GM10266 (cell line): ENCODE data around the gene GOT2.
"Not testable (repeated sequence)": the region's sequence is repeated elsewhere in the genome, so short reads cannot be mapped to it uniquely, and the experiment has no call there.

Experiments used
- DNase-seq: peaks from one replicate; pipeline ENCODE4 v3.0.0; 2012; ENCODE audit errors: extremely low spot score
- TF ChIP-seq, protein P1 (sequence below): IDR thresholded peaks from 2 replicates; pipeline ENCODE4 v1.5.1; 2012; ENCODE audit warnings: mild to moderate bottlenecking, low read depth; ENCODE audit not compliant: control insufficient read depth, insufficient read depth; ENCODE audit errors: missing control alignments

Gene GOT2

DNA sequence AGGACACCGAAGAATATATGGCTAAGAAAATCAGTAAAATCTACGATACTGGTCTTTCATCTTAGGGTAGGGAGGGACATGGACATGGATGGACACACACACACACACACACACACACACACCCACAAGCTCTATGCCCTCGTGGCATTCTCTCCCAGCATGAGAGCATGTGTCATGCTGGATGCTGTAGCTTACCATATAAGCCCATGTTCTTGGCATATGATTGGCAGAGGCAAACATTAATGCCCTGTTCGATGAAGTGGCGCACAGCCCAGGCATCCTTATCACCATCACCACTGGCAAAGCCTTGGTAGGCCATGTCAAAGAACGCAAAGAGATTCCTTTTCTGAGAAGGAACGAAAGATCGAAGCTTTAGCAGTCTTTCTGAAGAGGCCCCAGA, 17.6 kb downstream of the GOT2 start:
- no peak for DNase-seq
- TF ChIP-seq, protein P1, sequence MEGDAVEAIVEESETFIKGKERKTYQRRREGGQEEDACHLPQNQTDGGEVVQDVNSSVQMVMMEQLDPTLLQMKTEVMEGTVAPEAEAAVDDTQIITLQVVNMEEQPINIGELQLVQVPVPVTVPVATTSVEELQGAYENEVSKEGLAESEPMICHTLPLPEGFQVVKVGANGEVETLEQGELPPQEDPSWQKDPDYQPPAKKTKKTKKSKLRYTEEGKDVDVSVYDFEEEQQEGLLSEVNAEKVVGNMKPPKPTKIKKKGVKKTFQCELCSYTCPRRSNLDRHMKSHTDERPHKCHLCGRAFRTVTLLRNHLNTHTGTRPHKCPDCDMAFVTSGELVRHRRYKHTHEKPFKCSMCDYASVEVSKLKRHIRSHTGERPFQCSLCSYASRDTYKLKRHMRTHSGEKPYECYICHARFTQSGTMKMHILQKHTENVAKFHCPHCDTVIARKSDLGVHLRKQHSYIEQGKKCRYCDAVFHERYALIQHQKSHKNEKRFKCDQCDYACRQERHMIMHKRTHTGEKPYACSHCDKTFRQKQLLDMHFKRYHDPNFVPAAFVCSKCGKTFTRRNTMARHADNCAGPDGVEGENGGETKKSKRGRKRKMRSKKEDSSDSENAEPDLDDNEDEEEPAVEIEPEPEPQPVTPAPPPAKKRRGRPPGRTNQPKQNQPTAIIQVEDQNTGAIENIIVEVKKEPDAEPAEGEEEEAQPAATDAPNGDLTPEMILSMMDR: no peak

- TF ChIP-seq, protein P1: no peak
- no peak for DNase-seq
Measured at GRCh38 chr16:58713742-58714141, 20.4 kb downstream of the GOT2 start.

DNA sequence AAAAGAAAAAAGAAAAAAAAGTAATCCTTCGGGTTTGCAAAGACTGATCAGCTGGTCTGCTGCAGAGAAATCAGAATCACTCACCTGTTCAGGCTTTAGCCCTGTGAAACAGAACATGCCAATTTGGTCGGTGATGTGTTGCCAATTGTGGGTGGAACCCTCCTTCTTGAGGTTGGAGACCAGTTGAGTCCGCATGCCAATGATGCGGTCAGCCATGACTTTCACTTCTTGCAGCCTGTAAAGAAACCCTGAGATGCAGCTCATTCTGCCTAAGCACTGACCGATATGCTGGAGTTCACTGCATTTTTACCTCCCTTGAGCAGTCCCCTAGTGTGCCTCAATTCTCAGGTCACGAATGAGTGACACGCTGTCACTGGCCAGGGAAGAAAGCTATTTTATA, 24.8 kb downstream of the GOT2 start:
- no peak for DNase-seq
- TF ChIP-seq, protein P1: no peak

- DNase-seq: no peak
- TF ChIP-seq, protein P1: no peak
Measured at GRCh38 chr16:58699151-58699550, 35.0 kb downstream of the GOT2 start.

DNA sequence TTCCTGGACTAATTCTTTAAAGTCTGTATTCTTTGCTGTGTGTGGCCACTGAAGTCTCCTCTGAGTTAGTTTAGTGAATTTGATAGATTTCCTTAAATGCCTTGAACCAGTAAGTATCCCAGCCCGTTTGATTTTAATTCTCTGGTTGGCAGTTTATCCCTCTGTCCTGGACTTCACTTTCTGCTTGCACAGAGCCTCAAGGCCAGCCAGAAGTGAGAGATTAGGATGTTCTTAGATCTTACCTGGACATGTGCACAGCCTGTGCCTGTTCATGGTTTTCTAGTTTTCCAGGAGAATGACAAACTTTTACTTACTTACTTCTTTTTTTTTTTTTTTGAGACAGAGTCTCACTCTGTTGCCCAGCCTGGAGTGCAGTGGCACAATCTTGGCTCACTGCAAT, 38.7 kb downstream of the GOT2 start:
- no peak for DNase-seq
- TF ChIP-seq, protein P1: no peak

DNA sequence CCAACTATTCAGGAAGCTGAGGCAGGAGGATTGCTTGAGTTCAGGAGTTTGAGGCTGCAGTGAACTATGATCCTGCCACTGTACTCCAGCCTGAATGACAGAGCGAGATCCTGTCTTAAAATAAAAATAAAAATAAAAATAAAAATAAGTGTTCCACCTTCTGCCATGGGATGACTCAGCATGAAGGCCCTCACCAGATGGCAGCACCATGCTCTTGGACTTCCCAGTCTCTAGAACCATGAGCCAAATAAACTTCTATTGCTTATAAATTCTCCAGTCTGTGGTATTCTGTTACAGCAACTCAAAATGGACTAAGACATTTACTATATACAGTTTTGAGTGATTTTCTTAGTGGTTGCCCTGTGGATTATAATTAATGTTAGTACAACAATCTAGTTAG, 41.7 kb downstream of the GOT2 start:
- DNase-seq: no peak
- TF ChIP-seq, protein P1: no peak

DNA sequence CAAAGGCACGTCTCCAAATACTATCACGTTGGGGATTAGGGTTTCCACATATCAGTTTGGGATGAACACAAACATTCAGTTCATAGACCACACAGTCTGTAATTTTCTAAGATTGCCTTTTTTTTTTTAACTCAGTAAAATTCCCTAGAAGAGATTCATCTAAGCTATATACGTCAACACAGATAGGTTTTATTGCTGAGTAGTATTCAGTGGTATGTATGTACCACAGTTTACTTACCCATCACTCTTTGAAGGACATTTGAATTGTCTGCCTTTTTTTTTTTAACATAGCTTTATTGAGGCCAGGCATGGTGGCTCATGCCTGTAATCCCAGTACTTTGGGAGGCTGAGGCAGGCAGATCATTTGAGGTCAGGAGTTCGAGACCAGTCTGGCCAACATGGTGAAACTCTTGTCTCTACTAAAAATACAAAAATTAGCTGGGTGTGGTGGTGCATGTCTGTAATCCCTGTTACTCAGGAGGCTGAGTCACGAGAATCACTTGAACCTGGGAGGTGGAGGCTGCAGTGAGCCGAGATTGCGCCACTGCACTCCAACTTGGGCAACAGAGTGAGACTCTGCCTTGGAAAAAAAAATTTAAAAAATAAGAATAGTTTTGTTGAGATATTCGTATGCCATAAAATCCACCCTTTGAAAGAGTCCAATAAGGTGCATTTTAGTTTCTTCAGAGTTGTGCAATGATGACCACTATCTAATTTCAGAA, 47.0 kb downstream of the GOT2 start:
- DNase-seq: not testable (repeated sequence)

GRCh38 chr16:58685084-58685449, 49.0 kb downstream of the GOT2 start:
- DNase-seq: no peak
- TF ChIP-seq, protein P1: no peak
